ENCODE measurements around the gene FN3KRP.

DNA sequence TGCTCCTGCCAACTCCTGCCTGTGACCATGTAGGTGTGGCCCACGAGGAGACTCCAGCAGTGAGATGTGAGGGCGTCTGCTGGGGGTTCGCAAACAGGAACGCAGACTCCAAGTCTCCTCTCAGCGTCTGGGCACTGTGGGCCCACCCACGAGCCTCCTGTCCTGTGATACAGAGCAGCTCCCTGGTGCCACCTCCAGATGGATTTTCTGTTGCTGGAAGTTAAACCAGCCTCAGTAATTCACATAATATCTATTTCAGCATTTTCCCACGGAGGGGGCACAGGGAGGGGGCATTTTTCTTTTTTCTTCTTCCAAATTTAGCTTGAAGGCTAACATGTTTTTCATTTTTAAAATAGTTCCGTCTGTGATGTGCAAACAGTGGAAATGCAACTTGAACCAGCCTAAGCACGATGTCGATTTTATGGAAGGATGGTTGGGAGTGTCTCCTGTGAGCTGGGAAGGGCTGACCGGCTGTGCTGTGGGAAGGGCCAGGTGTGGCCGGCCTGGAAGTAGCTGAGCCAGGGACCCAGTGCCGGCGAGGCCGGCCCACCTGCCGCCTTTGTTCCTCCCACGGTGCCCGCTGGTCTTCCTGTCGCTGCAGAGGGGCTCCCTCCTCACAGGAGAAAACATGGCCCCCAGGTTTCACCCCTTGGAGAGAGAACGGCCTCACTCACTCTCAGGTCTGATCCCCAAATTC is 14.1 kb upstream of the FN3KRP start:
- TF ChIP-seq, protein P1, sequence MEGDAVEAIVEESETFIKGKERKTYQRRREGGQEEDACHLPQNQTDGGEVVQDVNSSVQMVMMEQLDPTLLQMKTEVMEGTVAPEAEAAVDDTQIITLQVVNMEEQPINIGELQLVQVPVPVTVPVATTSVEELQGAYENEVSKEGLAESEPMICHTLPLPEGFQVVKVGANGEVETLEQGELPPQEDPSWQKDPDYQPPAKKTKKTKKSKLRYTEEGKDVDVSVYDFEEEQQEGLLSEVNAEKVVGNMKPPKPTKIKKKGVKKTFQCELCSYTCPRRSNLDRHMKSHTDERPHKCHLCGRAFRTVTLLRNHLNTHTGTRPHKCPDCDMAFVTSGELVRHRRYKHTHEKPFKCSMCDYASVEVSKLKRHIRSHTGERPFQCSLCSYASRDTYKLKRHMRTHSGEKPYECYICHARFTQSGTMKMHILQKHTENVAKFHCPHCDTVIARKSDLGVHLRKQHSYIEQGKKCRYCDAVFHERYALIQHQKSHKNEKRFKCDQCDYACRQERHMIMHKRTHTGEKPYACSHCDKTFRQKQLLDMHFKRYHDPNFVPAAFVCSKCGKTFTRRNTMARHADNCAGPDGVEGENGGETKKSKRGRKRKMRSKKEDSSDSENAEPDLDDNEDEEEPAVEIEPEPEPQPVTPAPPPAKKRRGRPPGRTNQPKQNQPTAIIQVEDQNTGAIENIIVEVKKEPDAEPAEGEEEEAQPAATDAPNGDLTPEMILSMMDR (conservative IDR thresholded peaks at IDR 0.05) = no peak
- no peak for TF ChIP-seq ZFX (IDR thresholded peaks at IDR 0.05)

Measured in C4-2B (cell line).